GM21423 (cell line): ENCODE measurements around the gene RFTN1.

ENCODE experiments used
- ATAC-seq: cut with Tn5 transposase; IDR thresholded peaks from one replicate; pipeline ENCODE4 v1.9.1; 2021; ENCODE audit warnings: mild to moderate bottlenecking, moderate library complexity; ENCODE audit not compliant: unreplicated experiment

The RFTN1 gene, protein sequence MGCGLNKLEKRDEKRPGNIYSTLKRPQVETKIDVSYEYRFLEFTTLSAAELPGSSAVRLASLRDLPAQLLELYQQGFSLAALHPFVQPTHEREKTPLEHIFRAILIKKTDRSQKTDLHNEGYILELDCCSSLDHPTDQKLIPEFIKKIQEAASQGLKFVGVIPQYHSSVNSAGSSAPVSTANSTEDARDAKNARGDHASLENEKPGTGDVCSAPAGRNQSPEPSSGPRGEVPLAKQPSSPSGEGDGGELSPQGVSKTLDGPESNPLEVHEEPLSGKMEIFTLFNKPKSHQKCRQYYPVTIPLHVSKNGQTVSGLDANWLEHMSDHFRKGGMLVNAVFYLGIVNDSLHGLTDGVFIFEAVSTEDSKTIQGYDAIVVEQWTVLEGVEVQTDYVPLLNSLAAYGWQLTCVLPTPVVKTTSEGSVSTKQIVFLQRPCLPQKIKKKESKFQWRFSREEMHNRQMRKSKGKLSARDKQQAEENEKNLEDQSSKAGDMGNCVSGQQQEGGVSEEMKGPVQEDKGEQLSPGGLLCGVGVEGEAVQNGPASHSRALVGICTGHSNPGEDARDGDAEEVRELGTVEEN

DNA sequence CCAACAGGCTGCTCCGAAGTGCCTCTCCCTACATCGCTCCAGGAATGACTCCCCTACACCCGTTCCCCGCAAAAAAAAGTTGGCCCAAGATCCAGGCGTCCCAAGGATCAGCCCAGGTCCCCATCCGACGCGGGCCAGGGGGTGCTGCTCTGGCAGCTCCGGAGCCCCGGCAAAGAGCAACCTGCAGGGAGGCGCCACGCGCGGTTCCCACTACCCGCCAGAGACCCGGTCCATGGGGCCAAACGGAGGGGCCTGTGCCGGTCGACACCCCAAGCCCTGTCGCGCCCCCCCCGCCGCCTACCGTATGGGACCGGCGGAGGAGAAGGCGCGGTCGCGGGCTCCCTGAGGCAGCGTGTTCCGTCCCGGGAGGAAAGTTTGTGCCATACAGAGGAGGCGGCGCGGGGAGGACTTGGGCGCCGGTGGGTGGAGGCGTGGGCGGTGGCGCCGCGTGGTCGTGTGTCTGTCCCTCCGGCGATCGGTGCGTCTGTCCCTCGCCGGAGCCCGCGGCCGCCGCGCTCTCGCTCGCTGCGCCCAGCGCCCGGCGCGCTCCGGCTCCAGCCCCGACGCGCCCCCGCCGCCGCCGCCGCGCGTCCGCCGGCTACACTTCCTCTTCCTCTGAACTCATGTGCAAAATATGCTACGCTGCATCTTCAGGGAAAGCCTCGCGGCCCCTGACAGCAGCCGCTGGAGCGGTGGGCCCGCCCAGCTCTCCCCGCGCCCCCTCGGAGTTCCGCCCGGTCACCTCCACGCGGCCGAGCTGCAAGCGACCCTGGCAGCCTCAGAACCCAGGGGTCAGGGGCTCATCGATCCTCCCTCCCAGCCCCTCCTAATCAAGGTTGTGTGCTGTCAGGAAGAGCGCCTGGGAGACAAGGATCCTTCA is at the start of gene RFTN1:
RFTN1 (minus strand) TSS at position 559 of the 880 bp plus-strand sequence. CDS start 19,830 bp downstream, outside the sequence.
- no peak for ATAC-seq

DNA sequence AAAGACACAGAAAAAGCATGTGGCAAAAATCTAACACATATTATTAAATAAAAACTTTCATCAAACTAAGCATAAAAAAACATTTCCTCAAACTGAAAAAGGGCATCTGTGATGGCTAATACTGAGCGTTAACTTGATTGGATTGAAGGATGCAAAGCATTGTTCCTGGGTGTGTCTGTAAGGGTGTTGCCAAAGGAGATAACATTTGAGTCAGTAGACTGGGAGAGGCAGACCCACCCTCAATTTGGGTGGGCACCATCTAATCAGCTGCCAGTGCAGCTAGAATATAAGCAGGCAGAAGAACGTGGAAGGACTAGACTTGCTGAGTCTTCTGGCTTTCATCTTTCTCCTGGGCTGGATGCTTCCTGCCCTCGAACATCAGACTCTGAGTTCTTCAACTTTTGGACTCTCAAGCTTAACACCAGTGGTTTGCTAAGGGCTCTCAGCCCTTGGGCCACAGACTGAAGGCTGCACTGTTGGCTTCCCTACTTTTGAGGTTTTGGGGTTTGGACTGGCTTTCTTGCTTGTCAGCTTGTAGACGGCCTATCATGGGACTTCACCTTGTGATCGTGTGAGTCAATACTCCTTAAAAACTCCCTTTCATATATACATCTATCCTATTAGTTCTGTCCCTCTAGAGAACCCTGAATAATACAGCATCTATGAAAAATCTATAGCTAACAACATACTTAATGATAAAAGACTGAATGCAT is 46.3 kb upstream of the RFTN1 start:
- no peak for ATAC-seq

DNA sequence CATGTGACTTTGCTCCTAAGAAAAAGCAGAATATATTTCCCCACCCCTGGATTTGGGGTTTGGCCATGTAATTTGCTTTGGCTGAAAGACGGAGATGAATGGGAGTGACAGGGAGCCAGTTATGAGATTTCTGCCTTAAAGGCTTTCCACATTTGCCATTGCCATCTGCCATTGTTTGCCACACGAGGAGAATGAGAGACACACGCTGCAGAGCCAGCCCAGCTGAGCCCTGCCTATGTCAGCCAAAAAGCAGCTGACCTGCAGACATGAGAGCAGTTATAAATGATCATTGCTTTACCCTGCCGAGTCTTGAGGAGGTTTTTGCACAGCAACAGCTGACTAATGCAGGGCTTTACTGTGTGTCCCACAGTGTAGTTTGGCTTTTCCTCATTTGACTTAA is 40.6 kb upstream of the RFTN1 start:
- ATAC-seq, result no peak

DNA sequence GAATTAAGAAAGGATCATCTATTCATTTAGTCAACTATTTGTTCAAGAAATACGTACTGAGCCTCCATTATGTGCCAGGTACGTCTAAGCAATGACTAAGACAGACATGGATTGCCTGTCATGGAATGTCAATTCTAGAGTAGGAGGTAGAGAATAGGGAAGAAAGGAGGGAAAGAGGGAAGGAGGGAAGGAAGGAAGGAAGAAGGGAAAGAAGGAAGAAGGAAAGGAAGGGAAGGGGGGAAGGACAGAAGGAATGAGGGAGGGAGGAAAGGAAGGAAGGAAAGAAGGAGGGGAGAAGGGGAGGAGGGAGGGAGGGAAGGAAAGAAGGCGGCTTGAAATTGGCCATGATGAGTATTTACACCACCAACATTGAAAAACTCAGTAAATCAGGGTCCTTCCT is 39.3 kb upstream of the RFTN1 start:
- no peak for ATAC-seq

DNA sequence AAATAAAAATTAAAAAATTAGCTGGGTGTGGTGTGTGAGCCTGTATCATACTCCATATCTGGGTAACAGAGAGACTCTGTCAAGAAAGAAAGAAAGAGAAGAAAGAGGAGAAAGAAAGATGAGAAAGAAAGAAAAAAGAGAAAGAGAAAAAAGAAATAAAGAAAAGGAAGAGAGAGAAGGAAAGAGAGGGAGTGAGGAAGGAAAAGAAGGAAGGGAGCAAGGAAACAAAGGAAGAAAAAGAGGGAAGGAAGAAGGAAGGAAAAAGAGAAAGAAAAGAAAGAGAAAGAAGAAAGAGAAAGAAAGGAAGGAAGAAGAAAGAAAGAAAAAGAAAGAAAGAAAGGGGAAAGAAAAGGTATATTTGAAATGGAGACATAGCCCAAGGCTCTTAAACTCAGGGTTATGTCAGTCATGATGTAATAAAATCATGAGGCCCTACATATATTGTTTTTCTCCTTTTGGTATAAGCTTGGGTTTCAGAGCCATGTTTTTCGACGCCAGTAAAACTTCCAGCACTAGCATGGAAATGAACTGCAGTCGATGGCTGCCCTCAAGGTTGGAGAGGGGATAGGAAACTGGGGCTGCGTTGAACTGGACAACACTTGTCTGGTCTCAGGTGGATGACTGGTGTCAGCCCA is 38.0 kb upstream of the RFTN1 start:
- no peak for ATAC-seq

DNA sequence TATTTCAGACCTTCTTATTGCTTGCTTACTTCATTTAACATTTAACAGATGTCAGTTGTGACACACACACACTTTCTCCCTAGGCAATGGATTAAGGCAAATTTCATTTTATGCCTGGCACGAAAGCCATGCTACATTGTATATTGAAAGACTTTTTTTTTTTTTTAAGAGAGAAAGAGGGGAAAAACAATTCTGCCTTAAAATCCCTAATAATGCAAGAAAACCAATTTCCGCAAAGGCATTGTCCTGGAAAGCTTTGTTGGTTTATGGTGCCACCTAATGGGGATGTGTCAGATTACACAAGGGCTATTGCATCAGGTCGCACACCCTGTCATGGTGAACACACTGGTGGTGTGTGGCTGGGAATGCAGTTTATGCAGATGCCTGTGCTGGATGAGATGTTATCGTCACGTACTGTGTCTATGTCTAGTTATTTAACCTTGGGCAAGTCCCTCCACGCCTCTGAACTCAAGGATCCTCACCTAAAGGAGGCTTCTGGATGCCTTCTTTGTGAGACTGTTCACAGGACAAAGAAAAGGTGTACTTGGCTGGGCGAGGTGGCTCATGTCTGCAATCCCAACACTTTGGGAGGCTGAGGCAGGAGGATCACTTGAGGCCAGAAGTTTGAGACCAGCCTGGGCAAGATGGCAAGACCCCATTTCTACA is 37.3 kb upstream of the RFTN1 start:
- peak; percentile 89 for ATAC-seq

DNA sequence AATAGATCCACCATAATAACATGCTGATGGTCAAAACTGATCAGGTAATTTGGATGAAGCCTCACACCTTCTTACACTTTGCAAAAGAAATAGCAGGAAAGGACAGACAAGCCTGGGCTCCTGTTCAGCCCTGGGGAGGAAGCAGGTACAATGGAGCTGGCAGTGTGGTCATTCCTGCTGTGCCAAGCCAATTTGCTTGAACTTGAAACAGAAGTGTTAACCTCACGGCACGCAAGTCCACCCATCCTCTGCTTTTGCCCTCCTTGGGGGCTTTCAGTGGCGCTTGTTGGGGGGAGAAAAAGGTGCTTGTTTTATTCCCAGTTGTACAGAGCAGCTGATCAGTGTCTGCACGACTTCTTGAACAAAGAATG is 36.8 kb upstream of the RFTN1 start:
- ATAC-seq, result peak; percentile 24

DNA sequence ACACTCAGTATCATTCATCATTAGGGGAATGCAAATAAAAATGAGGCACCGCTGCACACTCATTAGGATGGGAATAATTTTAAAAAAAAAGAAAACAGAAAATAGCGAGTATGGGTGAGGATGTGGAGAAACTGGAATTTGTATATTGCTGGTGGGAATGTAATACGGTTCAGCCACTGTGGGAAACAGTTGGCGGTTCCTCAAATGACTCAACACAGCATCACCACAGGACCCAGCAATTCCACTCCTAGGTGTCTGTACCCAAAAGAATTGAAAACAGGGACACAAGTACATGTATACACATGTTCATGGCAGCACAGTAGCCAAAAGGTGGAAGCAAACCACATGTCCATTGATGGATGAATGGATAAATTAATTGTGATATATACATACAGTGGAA is 35.2 kb upstream of the RFTN1 start:
- no peak for ATAC-seq

DNA sequence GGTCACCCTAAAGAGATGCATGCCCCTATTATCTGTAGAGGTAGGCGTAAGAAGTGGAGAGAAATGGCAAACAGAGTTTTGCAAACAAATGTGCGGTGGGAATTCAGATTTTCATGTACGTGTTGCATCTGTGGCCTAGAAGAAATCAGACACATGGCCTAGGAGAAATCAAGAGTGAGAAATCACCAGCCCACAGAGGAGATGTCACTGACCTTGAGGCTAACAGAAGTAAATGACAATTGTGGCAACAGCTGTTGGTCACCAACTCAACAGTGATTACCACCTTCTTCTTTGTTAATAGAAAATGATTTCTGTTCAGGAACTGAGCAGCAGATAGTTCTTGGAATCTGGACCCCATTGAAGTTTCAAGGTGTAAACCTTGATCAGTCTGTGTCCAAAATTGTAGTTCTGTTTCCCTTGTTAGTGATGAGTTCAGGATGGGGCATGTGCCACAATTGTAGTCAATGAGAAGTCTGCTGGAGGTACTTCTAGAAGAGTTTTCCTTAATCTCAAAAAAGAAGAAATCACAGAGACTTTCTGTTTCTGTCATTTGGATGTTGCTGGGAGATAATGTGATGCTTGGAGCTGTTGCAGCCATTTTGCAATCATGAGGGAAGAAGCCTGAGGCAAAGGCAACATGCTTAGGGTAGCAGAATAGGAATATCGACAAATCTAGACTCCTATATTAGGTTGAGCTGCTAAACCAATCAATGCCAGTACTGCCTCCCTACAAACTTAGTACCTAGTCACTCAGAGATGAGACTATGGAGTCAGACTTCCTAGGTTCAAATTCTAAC is 34.3 kb upstream of the RFTN1 start:
- no peak for ATAC-seq

DNA sequence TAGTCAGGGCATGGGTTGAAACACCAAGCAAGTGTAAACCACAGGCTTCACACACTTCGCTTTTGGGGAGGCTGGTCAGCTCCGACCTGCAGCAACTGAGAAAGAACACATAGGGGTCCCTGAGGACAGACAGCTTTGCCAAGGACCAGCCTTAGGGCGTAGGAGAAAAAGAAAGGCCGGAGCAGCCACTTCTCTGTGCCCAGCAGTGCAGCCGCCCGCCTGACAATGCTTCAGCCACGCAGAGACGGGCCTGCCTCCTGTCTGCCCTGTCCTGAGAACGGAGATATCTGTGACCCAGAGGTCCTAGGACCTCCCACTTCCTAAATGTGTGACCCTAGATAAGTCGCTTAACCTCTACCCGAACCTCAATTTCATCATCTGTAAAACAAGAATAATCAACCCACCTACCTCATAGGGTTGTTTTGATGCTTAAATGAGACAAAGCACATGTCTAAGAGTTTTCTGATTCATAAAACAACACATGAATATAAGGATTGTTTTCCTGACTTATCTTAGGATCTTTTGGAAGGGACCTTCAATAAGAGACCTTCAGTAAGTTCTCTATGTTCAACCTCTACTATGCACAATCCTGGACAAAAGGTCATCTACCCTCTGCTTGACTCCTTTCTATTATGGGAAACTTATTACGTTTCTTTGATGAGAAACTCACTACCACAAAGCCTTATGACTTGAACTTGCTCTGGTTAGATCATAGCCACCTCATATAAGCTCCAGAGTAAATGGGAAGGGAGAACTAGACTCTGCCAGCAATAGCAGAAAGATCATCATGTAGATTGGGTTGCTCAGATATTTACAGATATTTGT is 32.9 kb upstream of the RFTN1 start:
- no peak for ATAC-seq

DNA sequence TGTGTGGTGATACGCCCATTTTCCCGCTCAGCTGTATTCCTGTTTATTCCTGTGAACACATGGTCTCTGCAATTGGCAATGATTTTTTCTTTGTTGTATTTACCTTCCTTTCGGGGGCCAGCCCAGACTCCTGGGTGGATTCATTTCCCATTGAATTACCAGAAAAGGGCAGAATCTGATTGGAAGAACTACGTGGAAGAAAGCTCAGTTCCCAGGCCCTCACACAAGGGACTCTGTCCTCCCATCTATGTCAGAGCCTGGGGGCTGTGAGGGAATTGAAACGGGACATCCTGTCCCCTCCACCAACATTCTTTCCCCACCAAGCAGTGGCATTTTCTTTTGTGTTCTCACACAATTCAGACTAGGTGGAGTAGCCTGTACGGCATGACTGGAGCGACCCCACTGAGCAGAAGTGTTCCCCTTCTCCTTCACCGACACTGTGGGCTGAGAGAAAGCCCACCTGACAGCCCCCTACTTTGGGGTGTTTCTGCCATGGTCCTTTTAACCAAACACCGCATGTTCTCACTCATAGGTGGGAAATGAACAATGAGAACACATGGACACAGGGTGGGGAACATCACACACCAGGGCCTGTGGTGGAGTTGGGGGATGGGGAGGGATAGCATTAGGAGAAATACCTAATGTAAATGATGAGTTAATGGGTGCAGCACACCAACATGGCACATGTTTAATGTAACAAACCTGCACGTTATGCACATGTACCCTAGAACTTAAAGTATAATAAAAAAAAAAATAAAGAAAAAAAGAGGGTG is 32.1 kb upstream of the RFTN1 start:
- no peak for ATAC-seq

DNA sequence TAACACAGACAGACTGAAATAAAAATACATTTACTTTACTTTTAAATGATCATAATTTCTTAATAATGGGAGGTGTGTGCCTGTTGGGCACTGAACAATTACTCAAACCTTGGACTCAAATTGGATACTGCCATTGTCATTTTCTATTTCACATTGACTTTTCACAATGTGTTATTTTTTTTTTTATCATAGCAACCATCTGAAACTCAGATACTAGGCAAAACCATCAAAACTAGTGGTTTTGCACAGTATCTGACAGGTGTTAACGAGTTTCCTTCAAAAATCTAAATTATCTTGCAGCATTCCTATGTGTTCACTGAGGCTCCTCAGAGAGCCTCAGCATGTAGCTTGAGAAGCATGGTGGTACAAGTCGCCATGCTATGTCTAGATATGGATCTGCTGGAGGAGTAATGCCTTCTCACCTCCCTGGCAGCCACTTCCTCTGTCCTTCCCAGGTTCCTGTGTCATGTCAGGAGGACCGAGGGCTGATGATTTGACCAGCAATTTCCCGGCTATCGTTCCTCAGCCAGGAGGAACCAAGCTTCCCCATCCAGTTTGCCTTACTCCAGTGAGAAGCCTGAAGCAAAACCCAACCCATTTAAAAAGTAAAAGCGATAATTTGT is 29.9 kb upstream of the RFTN1 start:
- no peak for ATAC-seq

DNA sequence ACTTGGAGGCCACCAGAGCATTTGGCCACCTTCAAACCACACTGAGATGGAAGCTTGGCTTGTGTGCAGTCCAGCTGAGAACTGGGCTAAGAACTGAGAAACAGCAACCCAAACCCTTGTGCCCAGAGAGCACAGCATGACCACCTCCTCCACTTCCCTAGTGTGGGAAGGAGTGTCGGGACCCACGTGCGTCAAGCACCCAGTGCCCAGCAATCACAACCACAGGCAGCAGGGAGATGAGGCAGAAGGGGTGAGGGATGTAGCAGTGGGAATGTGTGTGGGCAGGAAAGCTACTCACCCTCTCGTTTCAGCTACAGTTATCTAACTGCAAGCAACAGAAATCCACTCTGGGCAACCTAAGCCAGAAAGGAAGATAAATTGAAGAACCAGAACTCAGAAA is 25.0 kb upstream of the RFTN1 start:
- no peak for ATAC-seq

DNA sequence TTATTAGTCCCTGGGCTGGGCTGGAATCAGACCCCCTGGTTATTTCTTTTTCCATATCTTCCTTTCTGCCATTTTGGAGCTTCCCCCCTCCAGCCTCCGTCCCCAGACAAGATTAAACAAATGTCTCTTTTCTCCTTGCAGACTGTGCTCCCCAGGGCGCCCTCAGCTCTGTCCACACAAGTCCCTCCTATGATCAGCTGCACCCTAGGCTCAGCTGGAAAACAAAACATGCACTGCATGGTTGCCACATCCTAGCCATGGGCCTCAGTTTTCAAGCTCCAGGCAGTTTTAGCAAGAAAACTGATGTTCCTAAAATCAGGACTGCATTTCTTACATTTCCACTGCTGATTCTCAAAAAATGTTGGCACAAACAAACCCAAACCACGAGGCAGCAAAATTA is 23.5 kb upstream of the RFTN1 start:
- no peak for ATAC-seq

DNA sequence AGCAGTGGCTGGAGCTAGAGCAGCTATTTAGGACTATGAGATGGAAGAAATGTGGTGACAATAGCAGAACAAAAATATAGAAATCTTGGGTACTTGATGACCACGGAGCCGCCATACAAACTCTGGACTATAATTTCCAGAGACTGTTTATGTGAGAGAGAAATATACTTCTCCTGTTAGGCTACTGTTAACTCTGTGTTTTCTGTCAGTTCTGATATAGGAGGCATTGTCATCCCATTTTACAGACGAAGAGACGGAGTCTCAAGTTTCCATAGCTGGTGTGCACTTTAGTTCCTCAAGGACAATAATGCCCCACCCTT is 22.8 kb upstream of the RFTN1 start:
- no peak for ATAC-seq

DNA sequence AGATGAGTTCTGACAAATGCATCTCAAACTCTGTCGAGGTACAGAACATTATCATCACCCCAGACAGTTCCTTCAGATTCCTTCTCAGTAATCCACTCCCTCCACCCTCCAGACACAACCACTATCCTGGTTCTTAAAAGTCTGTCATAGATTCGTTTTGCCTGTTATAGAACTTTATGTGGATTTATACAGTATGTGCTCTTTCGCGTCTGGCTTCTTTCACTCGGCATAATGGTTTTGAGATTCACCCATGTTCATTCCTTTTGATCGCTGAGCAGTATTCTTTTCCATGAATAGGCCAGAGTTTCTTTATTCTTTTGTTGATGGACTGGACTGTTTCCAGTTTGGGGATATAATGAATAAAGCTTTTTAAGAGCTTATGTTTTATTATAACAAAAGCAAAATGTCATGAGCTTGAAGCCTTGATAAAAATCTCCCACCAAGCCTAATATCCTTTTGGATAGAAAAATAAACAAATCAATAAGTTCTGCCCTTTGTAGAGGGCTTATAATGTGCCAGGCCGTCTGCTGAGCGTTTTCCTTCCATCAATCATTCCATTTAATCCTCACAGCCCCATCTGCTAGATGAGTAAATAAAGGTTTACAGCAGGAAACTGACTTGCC is 21.3 kb upstream of the RFTN1 start:
- no peak for ATAC-seq
